Measurements from ENCODE around the gene ZDBF2.
A peak's percentile ranks its signal among the peaks of the same experiment; 100 is the strongest.
"Not testable (repeated sequence)": the region's sequence is repeated elsewhere in the genome, so short reads cannot be mapped to it uniquely, and the experiment has no call there.

ZDBF2 gene

GRCh38 chr2:206323486-206323885, 49.0 kb downstream of the ZDBF2 start:
- DNase-seq (ENCODE audit: low read depth in 2 of 2) = no peak

- no peak for DNase-seq (ENCODE audit: low read depth in 2 of 2)
Observed at GRCh38 chr2:206324869-206325268, 50.4 kb downstream of the ZDBF2 start.

GRCh38 chr2:206328974-206329373, 54.5 kb downstream of the ZDBF2 start:
- DNase-seq (ENCODE audit: low read depth in 2 of 2) = no peak

GRCh38 chr2:206336861-206337260, 62.4 kb downstream of the ZDBF2 start:
- no peak for DNase-seq (ENCODE audit: low read depth in 2 of 2)

GRCh38 chr2:206337956-206338355, 63.5 kb downstream of the ZDBF2 start:
- no peak for DNase-seq (ENCODE audit: low read depth in 2 of 2)

- no peak for DNase-seq (ENCODE audit: low read depth in 2 of 2)
Observed at GRCh38 chr2:206341396-206341795, 66.9 kb downstream of the ZDBF2 start.

GRCh38 chr2:206343144-206343543, 68.7 kb downstream of the ZDBF2 start:
- no peak for DNase-seq (ENCODE audit: low read depth in 2 of 2)

- no peak for DNase-seq (ENCODE audit: low read depth in 2 of 2)
Observed at GRCh38 chr2:206343816-206344215, 69.4 kb downstream of the ZDBF2 start.

GRCh38 chr2:206345606-206346005, 71.1 kb downstream of the ZDBF2 start:
- no peak for DNase-seq (ENCODE audit: low read depth in 2 of 2)

GRCh38 chr2:206349375-206349774, 74.9 kb downstream of the ZDBF2 start:
- no peak for DNase-seq (ENCODE audit: low read depth in 2 of 2)

GRCh38 chr2:206352571-206352970, 78.1 kb downstream of the ZDBF2 start:
- DNase-seq (ENCODE audit: low read depth in 2 of 2) = no peak

GRCh38 chr2:206353685-206354084, 79.2 kb downstream of the ZDBF2 start:
- DNase-seq (ENCODE audit: low read depth in 2 of 2) = no peak

- no peak for DNase-seq (ENCODE audit: low read depth in 2 of 2)
Observed at GRCh38 chr2:206354129-206354528, 79.7 kb downstream of the ZDBF2 start.

- DNase-seq (ENCODE audit: low read depth in 2 of 2) = not testable (repeated sequence)
Observed at GRCh38 chr2:206356840-206357239, 82.4 kb downstream of the ZDBF2 start.

- DNase-seq (ENCODE audit: low read depth in 2 of 2) = not testable (repeated sequence)
Observed at GRCh38 chr2:206360840-206361239, 86.4 kb downstream of the ZDBF2 start.

- peak; percentile 2 to 9 for DNase-seq (ENCODE audit: low read depth in 2 of 2)
Observed at GRCh38 chr2:206361407-206362045, 87.1 kb downstream of the ZDBF2 start.
